Ovary (tissue), 9 donors: ENCODE measurements around the gene KRTAP5-9. TPM values are rescaled to one million over a fixed set of nuclear protein-coding genes. Genes with fewer than 3 reads are reported as not detected.
"Not testable (repeated sequence)": the region's sequence is repeated elsewhere in the genome, so short reads cannot be mapped to it uniquely, and the experiment has no call there.

Experiments
- DNase-seq, 5 donors: peaks; one replicate each; pipeline ENCODE4 v3.0.0-alpha.2; 2019 to 2020
- H3K27ac ChIP-seq, 2 donors: fragments of 200-600 bp; one replicate each; pipeline versions ENCODE4 v1.5.1 to v1.8.0; 2019 to 2022
- H3K27me3 ChIP-seq: fragments of 200-600 bp; one replicate; pipeline ENCODE4 v1.8.0; 2022
- H3K36me3 ChIP-seq: fragments of 200-600 bp; sonication (generic); one replicate; pipeline ENCODE4 v1.5.1; 2019
- H3K4me1 ChIP-seq: one replicate; pipeline ENCODE4 v1.8.1; 2013; ENCODE audit warnings: mild to moderate bottlenecking, moderate library complexity; ENCODE audit not compliant: insufficient read depth
- H3K4me3 ChIP-seq: fragments of 200-600 bp; sonication (generic); one replicate; pipeline ENCODE4 v1.5.1; 2017
- H3K9me3 ChIP-seq, 2 donors: fragments of 200-600 bp in 1 of 2; sonication (generic) in 1 of 2; one replicate each; pipeline versions ENCODE4 v1.5.1 to v1.8.1; 2013 to 2019; ENCODE audit warnings: mild to moderate bottlenecking in 1 of 2, moderate library complexity in 1 of 2
- CTCF ChIP-seq, 3 donors: fragments of 450-650 bp in 2 of 3; fragments of 200-600 bp in 1 of 3; IDR thresholded peaks; one replicate each; pipeline versions ENCODE4 v1.5.1 to v1.8.0; 2016 to 2022; ENCODE audit warnings: antibody characterized with exemption in 3 of 3, mild to moderate bottlenecking in 1 of 3
- EP300 ChIP-seq: sonication (generic); formaldehyde crosslinking; IDR thresholded peaks from one replicate; pipeline ENCODE4 v1.6.1; 2017; ENCODE audit warnings: antibody characterized with exemption
- POLR2A ChIP-seq: fragments of 450-650 bp; IDR thresholded peaks from one replicate; pipeline ENCODE4 v1.6.1; 2017; ENCODE audit warnings: antibody characterized with exemption, mild to moderate bottlenecking, moderate library complexity
- WGBS, 3 donors: extraction: QIAGEN DNeasy Blood & Tissue Kit in 1 of 3; methylation state at CpG; one replicate each; pipeline versions ENCODE4 v1.1.5 to v1.1.7; 2013 to 2017; 5-methylcytosine and 5-hydroxymethylcytosine counted together
- intact Hi-C, 4 donors: fragments of 100-400 bp; cut with DNase I; formaldehyde crosslinking; loops; one replicate each; pipeline versions ENCODE4 v1.11.0 to v1.15.1; 2022 to 2023
- polyA plus RNA-seq, 2 donors: library from polyadenylated mRNA; stranded (reverse); fragments of 200-250 nt in 1 of 2; fragments of 350-450 nt in 1 of 2; fragmentation: Illumina TruSeq in 1 of 2; extraction: RNeasy Lipid Tissue Mini Kit (QIAGEN cat#74804) in 1 of 2; gene quantifications; one replicate each; pipeline ENCODE4 v1.2.3, GENCODE V29; 2013 to 2014
- small RNA-seq: library from RNA; depleted of rRNA; stranded (forward); fragments of <200 nt; gene quantifications from one replicate; pipeline ENCODE3, GENCODE V24; 2016
- total RNA-seq, 7 donors: library from RNA; depleted of rRNA in 2 of 7; stranded (reverse); fragments of >200 nt in 2 of 7; fragmentation: NEBNext Ultra II Directional in 3 of 7; extraction: Animal tissue kit (Norgen Biotek cat#: 25700) in 3 of 7; gene quantifications; one replicate each; pipeline versions ENCODE4 v1.1.0 to v1.2.4, GENCODE V29; 2016 to 2023
- donor health status: DM: no; HTN: no; CAD: no; lungs with moderate emphysema.
- donor health status: DM: no; HTN: no; CAD: no.
- donor health status: Bipolar disorder and iron deficiency.
- donor health status: DM: yes; HTN: yes; CAD: no.
- donor health status: DM: no; HTN: no; CAD: no.
- donor health status: DM: yes; HTN: yes; CAD: no.

KRTAP5-9 gene
- total and polyA plus RNA-seq, 9 donors = 0.17 to 0.77 (median 0.46) TPM; not detected in 6

- Histone ChIP-seq H3K27ac (no peak within 1 kb of the TSS), H3K27me3 (no peaks in the 10 kb centered on the region), H3K4me1 (no peaks in the 10 kb centered on the region), H3K4me3 (no peak within 1 kb of the TSS), H3K9me3 (no peaks in the 10 kb centered on the region), H3K36me3 (no peaks in the 10 kb centered on the region)
- 45 to 62% (median 57%) methylated on average over 3 of the region's 3 CpGs for WGBS, 3 donors
- TF ChIP-seq EP300 (no peak), POLR2A (no peak), CTCF (IDR thresholded peaks at IDR 0.05) (no peak)
- no peak for DNase-seq
- intact Hi-C loops = no loop called here
These were observed 34.2 kb downstream of the KRTAP5-9 start, which contains the start of gene KRTAP5-11 for GRCh38 chr11:71582309-71582895. KRTAP5-11 (minus strand) TSS chr11:71582875; CDS start chr11:71582837, 38 bp downstream.

GRCh38 chr11:71582969-71583368 lies 34.7 kb downstream of the KRTAP5-9 start:
- H3K36me3 ChIP-seq, H3K4me1 ChIP-seq, H3K9me3 ChIP-seq, DNase-seq, H3K27me3 ChIP-seq, intact Hi-C loops, H3K4me3 ChIP-seq, H3K27ac ChIP-seq: not testable (repeated sequence)
- 82 to 87% (median 84%) methylated on average over 2 of the region's 2 CpGs for WGBS, 3 donors

DNA sequence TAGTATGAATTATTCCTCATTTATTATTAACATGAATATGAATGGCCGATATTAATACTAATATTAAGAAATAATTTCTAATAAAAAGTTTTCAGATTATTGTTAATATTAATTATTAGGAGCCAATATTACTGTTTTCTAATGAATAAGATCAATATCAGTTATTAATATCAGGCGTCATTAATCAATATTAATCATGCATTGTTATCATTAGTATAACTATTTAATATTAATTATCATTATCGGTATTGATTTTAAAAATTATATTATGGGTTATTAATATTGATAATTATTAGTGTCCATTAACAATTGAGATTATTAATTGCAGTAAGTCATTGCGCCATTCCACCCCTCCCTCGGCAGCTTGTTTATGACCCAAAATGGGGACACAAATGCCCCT lies 37.5 kb downstream of the KRTAP5-9 start:
- H3K4me3 ChIP-seq, H3K36me3 ChIP-seq, DNase-seq, H3K9me3 ChIP-seq, intact Hi-C loops, H3K4me1 ChIP-seq, H3K27ac ChIP-seq, H3K27me3 ChIP-seq: not testable (repeated sequence)
- 86 to 87% (median 86%) methylated on average over 5 of the region's 5 CpGs for WGBS, 3 donors

DNA sequence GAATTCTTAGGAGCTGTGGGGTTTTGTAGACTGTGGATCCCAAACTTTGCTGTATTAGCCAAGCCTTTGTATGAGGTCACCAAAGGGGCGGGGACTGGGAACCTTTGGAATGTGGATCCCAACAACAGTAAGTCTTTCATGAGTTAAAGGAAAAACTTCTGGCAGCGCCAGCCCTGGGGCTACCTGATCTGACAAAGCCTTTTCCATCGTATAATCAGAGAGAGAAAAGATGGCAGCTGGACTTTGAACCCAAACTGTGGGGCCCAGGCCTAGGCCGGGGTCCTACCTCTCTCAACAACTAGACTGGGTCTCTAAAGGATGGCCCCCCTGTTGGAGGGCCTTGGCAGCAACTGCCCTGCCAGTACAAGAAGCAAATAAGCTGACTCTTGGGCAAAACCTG lies 40.1 kb downstream of the KRTAP5-9 start:
- H3K36me3 ChIP-seq, DNase-seq, H3K4me3 ChIP-seq, H3K9me3 ChIP-seq, intact Hi-C loops, H3K4me1 ChIP-seq, H3K27me3 ChIP-seq, H3K27ac ChIP-seq: not testable (repeated sequence)
- WGBS, 3 donors = 63 to 72% (median 66%) methylated on average over 4 of the region's 4 CpGs

DNA sequence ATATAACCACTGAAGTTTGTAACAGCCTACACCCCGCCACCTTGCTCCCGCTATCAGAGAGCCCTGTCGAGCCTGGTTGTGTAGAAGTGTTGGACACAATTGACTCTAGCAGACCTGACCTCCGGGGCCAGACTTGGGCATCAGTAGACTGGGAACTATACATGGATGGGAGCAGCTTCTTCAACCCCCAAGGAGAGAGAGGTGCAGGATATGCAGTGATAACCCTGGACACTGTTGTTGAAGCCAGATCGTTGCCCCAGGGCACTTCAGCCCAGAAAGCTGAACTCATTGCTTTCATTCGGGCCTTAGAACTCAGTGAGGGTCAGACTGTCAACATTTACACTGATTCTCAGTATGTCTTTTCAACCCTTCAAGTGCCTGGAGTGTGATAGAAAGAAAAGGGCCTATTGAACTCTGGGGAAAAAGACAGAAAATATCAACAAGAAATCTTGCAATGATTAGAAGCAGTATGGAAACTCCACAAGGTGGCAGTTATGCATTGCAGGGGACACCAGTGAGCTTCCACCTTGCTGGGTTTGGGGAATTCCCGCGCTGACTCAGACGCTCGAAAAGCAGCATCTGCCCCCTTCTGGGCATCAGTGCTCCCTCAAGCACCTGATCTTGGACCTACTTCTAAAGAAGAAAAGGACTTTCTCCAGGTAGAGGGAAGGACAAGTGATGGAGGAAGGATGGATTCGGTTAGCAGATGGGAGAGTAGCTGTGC lies 40.8 kb downstream of the KRTAP5-9 start:
- H3K36me3 ChIP-seq, DNase-seq, H3K27ac ChIP-seq, H3K27me3 ChIP-seq, H3K4me3 ChIP-seq, H3K9me3 ChIP-seq, H3K4me1 ChIP-seq, intact Hi-C loops: not testable (repeated sequence)
- WGBS, 3 donors = 57 to 67% (median 64%) methylated on average over 11 of the region's 11 CpGs

GRCh38 chr11:71589546-71589920 lies 41.3 kb downstream of the KRTAP5-9 start:
- H3K27ac ChIP-seq, intact Hi-C loops, H3K36me3 ChIP-seq, H3K4me3 ChIP-seq, DNase-seq, H3K27me3 ChIP-seq, H3K4me1 ChIP-seq, H3K9me3 ChIP-seq: not testable (repeated sequence)
- 67 to 79% (median 73%) methylated on average over 8 of the region's 8 CpGs for WGBS, 3 donors

Small RNA genes lying within 50 kb of the gene (small RNA-seq; reads per million reads assigned to genes)
- not detected for gene AP000867.1
- gene KRTAP5-14P = not detected

Other genes with a start within 250 kb of the KRTAP5-9 start
- gene DHCR7, start 100.0 kb upstream of the KRTAP5-9 start, total RNA-seq = 100 to 1,000 TPM in 2 of 7 donors, 10 to 100 TPM in 5; 29.3 to 264 (median 51.1) TPM
- gene DHCR7, start 100.0 kb upstream of the KRTAP5-9 start, polyA plus RNA-seq = 10 to 100 TPM; 25.3 to 61.0 TPM
- 10 to 100 TPM; 30.8 to 69.0 (median 53.0) TPM for gene NADSYN1, start 95.2 kb upstream of the KRTAP5-9 start, total RNA-seq
- gene NADSYN1, start 95.2 kb upstream of the KRTAP5-9 start, polyA plus RNA-seq = 10 to 100 TPM; 33.6 to 40.6 TPM
- gene KRTAP5-7, start 21.2 kb upstream of the KRTAP5-9 start, total RNA-seq = under 1 TPM in 4 of 7 donors, not detected in 3; 0.22 to 0.27 (median 0.23) TPM
- not detected for gene KRTAP5-7, start 21.2 kb upstream of the KRTAP5-9 start, polyA plus RNA-seq
- not detected for gene KRTAP5-8, start 10.4 kb upstream of the KRTAP5-9 start, total RNA-seq
- gene KRTAP5-8, start 10.4 kb upstream of the KRTAP5-9 start, polyA plus RNA-seq = not detected
- under 1 TPM in 2 of 7 donors, not detected in 5; 0.18 to 0.35 TPM for gene KRTAP5-10, start 17.1 kb downstream of the KRTAP5-9 start, total RNA-seq
- gene KRTAP5-10, start 17.1 kb downstream of the KRTAP5-9 start, polyA plus RNA-seq = not detected
- not detected for gene KRTAP5-11, start 34.5 kb downstream of the KRTAP5-9 start, total RNA-seq
- gene KRTAP5-11, start 34.5 kb downstream of the KRTAP5-9 start, polyA plus RNA-seq = not detected